ENCODE measurements around the gene FAM171A1.
"Not testable (repeated sequence)": the region's sequence is repeated elsewhere in the genome, so short reads cannot be mapped to it uniquely, and the experiment has no call there.

FAM171A1 gene

GRCh38 chr10:15314482-15315045 is 56.5 kb downstream of the FAM171A1 start:
- DNase-seq, result no peak

GRCh38 chr10:15313843-15314242 is 57.2 kb downstream of the FAM171A1 start:
- DNase-seq, result no peak

DNA sequence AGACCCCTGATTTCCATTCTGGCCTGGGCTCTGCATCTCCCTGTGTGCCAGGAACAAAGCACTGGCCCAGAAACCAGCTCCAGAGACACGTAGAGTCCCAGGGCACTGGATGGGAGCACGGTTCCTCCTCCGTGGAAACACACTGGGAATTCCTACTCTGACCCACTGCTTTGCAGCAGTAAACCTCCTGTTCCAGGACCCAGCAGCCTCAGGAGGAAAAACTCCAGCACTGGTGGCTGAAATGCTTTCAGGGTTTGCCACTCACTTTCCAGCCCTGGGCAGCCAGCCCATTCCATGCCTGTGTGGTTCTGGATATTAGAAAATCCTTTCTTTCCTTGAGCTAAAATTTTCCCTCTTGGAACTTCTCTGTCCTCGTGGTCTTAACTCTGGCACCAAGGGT is 58.0 kb downstream of the FAM171A1 start:
- DNase-seq, result no peak

DNA sequence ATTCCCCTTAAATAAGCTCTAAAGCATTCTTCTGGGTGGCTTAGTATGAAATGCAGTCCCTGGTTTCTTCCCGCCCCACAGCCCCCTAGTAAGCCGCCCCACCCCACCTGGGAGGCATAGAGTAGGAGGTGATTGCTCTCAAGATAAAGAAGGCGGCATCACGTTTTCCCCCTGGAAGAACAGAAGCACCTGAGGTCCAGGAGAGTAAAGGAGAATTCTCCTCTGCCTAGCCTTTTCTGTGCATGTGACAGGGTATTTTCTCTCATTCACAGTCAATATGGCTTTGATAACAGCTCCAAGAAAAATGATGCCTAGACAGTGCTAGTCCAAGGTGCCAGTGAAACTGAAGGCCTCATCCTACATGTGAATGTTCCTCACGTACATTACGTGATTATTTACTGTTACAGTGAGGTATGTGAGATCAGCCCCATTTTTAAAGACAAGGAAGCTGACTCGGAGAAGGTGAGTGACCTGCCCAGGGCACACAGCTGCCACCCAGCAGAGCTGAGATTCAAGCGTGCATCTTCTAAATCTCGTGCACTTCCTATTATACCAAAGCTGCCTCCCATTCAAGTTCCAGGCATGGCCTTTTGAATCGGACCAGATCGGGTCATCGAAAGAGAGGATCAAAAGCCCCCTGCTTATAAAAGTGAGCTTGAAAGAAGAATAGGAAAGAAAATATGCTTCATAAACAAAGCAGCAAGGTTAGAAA is 59.4 kb downstream of the FAM171A1 start:
- DNase-seq, result no peak

- no peak for DNase-seq
Observed at GRCh38 chr10:15310776-15311568, 60.1 kb downstream of the FAM171A1 start.

- no peak for DNase-seq
Observed at GRCh38 chr10:15309221-15309620, 61.9 kb downstream of the FAM171A1 start.

GRCh38 chr10:15306735-15307280 is 64.3 kb downstream of the FAM171A1 start:
- no peak for DNase-seq

DNA sequence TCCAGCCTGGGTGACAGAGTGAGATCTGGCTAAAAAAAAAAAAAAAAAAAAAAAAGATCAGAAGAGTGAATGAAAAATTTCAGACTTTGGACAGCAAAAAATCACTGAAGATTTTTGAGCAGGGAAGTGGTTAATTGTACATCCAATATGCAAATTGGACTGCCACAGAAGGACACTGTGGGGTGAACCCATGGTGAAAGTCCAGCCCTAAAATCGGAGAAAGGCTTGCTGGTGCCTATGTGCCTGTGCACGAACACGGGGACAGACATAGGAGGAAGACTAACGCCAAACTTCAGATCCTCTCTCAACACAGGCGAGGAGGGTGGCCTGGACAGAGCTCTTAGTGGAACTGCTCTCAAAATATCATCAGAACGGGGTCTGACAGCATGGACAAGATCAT is 65.5 kb downstream of the FAM171A1 start:
- DNase-seq, result no peak

DNA sequence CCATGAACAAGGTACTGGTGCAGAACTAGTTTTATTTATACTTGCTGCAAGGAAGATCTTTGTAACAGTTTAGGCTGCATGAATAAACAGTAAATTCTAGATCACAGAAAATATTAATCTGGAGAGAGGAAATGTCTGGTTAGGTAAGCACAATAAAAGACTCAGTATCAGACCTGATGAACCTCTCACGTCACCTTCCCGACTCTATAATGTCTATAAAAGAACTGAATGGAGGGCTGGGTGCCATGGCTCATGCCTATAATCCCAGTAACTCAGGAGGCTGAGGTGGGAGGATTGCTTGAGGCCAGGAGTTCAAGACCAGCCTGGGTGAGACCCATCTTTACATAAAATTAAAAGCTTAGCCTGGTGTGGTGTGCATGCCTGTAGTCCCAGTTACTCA is 65.9 kb downstream of the FAM171A1 start:
- no peak for DNase-seq

GRCh38 chr10:15302188-15302956 is 68.7 kb downstream of the FAM171A1 start:
- not testable (repeated sequence) for DNase-seq

- DNase-seq, result no peak
Observed at GRCh38 chr10:15300697-15301096, 70.4 kb downstream of the FAM171A1 start.

- DNase-seq, result no peak
Observed at GRCh38 chr10:15300145-15300544, 70.9 kb downstream of the FAM171A1 start.

- no peak for DNase-seq
Observed at GRCh38 chr10:15296701-15297100, 74.4 kb downstream of the FAM171A1 start.

DNA sequence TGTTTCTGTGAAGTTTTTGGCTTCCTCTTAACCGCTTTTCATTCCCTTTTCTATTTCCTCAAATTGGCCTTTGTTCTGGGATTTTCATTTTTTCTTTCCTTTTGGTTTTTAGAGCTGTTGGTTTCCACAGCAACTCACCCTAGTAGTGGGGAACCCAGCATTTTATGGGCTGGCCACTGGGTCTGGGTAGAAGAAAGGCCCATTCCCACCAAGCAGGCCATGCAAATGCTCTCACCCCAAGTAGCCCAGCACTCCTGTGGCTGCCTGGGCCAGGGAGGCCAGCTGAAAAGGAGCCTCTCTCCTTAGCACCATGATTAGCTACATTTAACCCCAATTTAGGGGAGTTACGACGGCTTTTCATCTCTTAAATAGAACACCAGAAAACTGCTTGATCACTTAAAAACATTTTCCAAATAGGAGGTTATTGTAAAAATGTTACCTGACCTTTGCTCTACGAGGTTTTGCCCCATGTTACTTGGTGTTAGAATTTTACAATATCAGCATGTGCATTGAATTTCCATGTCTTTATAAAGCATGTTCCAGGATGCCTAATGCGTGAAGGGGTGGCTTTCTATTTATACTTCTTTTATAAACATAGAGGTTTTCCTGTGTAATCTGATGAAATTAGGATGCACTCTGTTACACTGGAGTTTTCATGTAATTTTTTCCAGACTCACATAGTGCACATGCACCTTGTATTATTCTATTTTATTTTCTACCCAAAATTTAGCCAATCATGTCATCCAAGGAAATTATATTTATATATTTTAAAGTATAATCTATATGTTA is 75.4 kb downstream of the FAM171A1 start:
- no peak for DNase-seq

- DNase-seq, result no peak
Observed at GRCh38 chr10:15293862-15294842, 76.9 kb downstream of the FAM171A1 start.

- DNase-seq, result no peak
Observed at GRCh38 chr10:15290671-15291070, 80.4 kb downstream of the FAM171A1 start.

GRCh38 chr10:15290150-15290549 is 80.9 kb downstream of the FAM171A1 start:
- no peak for DNase-seq

- no peak for DNase-seq
Observed at GRCh38 chr10:15280974-15281373, 90.1 kb downstream of the FAM171A1 start.

DNA sequence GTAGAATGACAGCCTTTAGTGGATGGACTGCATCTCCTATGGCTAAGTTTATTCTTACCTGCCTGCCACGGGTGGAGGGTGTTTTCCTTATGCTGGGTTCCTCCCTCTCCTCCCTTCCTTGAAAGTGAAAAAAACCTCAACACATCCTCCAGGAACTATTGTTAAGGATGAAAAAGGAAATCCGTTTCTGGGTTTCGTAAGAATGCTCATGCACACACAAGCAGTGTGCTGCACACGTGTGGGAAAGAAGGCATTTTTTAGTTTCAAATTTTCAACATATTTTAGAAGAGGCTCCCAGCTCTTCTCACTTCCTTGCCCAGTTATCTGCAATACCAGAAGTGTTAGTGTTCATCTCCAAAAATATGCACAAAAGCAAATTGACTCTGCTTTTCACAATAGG is 90.6 kb downstream of the FAM171A1 start:
- no peak for DNase-seq

DNA sequence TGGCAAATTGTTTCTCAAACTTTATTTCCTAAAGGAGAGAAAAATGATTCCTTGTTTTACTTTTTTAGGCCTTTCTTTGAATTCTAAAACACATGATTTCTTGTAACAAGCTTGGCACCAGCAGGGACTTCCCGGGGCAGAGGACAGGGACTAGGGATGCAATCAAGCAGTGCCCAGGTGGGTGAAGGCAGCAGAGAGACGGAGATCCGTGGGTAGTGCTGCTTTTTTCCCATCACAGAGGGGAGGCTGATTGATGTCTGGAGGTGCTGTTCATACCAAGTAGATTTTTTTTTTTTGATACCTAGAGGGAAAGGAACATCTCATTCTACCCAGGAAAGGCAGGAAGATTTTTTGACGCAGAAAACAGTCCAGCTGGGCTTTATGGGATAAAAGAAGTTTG is 91.9 kb downstream of the FAM171A1 start:
- no peak for DNase-seq

DNA sequence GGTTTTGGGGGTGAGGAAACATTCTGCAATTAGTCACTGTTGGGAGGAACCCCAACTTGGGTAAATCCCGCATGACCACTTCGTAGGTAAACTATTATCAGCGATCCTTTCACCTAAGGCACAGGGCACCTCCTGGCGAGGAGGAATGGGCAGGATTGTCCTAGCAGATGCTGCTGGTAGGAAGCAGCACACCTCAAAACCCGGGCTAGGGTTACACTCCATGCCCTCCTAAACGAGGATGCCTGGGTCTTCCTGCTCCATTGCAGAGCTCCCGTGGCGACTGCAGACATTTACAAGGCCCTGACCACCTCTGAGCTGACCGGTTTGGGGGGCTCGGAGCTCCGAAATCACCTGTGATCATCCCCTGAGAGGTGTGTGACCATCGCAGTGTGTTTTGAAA is 92.3 kb downstream of the FAM171A1 start:
- no peak for DNase-seq
